ENCODE results near the gene CPSF4L.
A peak's percentile ranks its signal among the peaks of the same experiment; 100 is the strongest.

CPSF4L gene

DNA sequence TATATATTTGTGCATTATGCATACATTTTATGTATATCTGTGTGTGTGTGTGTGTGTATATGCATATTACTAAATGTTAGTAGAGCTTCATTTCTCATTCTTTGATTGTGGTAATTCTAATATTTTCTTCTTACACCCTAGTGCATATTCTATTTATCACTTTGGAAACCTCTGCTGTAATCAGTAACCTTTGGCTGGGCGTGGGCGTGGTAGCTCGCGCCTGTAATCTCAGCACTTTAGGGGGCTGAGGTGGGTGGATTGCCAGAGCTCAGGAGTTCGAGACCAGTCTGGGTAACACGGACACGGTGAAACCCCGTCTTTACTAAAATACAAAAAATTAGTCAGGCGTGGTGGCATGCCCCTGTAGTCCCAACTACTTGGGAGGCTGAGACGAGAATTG is 26.9 kb downstream of the CPSF4L start:
- no peaks in the 10 kb centered on the region for H3F3A ChIP-seq (ENCODE audit: insufficient read depth, low read length)
- no peak overlapping the region for H3K4me2 ChIP-seq (ENCODE audit: low read depth, low read length)
- H3K79me2 ChIP-seq (ENCODE audit: low read length), result peaks cover 34% of the 10 kb centered on the region
- H3K9ac ChIP-seq (ENCODE audit: low read length), result no peak overlapping the region
- no peaks in the 10 kb centered on the region for H3K9me3 ChIP-seq (replicated peaks; ENCODE audit: insufficient read depth, low read length)
- no peak for TF ChIP-seq EZH2 (optimal IDR thresholded peaks at IDR 0.05; ENCODE audit: low read depth, low read length)
- TF ChIP-seq, protein P1, sequence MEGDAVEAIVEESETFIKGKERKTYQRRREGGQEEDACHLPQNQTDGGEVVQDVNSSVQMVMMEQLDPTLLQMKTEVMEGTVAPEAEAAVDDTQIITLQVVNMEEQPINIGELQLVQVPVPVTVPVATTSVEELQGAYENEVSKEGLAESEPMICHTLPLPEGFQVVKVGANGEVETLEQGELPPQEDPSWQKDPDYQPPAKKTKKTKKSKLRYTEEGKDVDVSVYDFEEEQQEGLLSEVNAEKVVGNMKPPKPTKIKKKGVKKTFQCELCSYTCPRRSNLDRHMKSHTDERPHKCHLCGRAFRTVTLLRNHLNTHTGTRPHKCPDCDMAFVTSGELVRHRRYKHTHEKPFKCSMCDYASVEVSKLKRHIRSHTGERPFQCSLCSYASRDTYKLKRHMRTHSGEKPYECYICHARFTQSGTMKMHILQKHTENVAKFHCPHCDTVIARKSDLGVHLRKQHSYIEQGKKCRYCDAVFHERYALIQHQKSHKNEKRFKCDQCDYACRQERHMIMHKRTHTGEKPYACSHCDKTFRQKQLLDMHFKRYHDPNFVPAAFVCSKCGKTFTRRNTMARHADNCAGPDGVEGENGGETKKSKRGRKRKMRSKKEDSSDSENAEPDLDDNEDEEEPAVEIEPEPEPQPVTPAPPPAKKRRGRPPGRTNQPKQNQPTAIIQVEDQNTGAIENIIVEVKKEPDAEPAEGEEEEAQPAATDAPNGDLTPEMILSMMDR (IDR thresholded peaks at IDR 0.05; ENCODE audit: low read length), result no peak
- no peak overlapping the region for H2AFZ ChIP-seq (ENCODE audit: low read length)
- H3K4me1 ChIP-seq (ENCODE audit: low read length), result peaks cover 4% of the 10 kb centered on the region; the same call in 1 of the 2 replicates
- no peaks in the 10 kb centered on the region for H3K27me3 ChIP-seq (replicated peaks; ENCODE audit: insufficient read depth, low read length)
- no peak for DNase-seq
- no peak overlapping the region for H3K27ac ChIP-seq (ENCODE audit: low read length)
- H3K9me2 ChIP-seq (replicated peaks; ENCODE audit: insufficient read depth, low read length), result no peaks in the 10 kb centered on the region
- H3K4me3 ChIP-seq (ENCODE audit: low read length), result no peak overlapping the region
- H4K20me1 ChIP-seq (ENCODE audit: insufficient read depth, low read length), result no peaks in the 10 kb centered on the region
- H3K36me3 ChIP-seq (replicated peaks; ENCODE audit: insufficient read depth, low read length), result no peaks in the 10 kb centered on the region; the same call in 1 of the 2 replicates

DNA sequence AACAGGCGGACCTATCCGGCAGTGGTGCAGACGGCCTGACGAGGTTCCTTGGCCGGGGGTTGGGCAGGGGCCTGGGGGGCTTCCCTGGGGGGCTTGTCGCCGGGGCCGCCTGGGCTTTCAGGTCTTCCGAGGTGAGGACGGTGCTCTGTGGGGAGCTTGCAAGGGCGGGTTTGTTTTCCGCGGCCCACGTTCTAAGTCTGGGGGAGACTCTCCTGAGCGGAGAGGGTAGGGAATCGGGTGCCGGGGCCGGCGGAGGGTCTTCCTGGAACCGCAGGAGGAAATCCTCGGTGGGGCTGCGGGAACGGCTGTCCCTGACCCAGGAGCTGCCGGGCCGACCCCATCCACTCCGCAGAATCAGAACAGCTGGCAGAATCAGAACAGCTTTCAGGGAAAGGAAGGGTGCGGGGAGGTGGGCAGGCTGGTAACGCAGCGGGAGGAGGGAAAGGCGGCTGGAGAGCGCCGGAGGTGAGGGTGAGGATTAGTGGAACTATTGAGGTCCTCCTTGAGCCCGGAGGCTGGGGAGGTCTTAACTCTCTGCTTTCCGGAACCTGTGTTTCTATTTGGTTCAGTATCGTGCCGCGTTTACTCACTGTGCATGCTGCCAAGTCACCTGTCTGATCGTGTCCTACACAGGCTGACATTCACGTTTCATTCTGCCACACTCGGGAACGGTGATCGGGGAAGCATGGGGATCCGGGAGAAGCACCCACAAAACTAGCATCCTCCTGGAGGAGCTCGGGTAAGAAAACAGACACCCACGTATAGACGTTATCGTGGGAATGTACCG is 28.9 kb downstream of the CPSF4L start:
- H2AFZ ChIP-seq (ENCODE audit: low read length), result peak overlapping the region; percentile 89
- H3K9me2 ChIP-seq (replicated peaks; ENCODE audit: insufficient read depth, low read length), result no peaks in the 10 kb centered on the region
- DNase-seq, result peak; percentile 53
- H3K36me3 ChIP-seq (replicated peaks; ENCODE audit: insufficient read depth, low read length), result no peaks in the 10 kb centered on the region; the same call in 1 of the 2 replicates
- H3K4me1 ChIP-seq (ENCODE audit: low read length), result peaks cover 4% of the 10 kb centered on the region
- H3K9ac ChIP-seq (ENCODE audit: low read length), result peak overlapping the region; percentile 83
- H3K27me3 ChIP-seq (replicated peaks; ENCODE audit: insufficient read depth, low read length), result no peaks in the 10 kb centered on the region
- no peaks in the 10 kb centered on the region for H3K9me3 ChIP-seq (replicated peaks; ENCODE audit: insufficient read depth, low read length)
- H3K79me2 ChIP-seq (ENCODE audit: low read length), result peaks cover 54% of the 10 kb centered on the region
- peak overlapping the region; percentile 95 for H3K4me3 ChIP-seq (ENCODE audit: low read length)
- TF ChIP-seq EZH2phosphoT487 (IDR thresholded peaks at IDR 0.05; ENCODE audit: low read length), result no peak
- TF ChIP-seq EZH2 (optimal IDR thresholded peaks at IDR 0.05; ENCODE audit: low read depth, low read length), result no peak
- TF ChIP-seq, protein P1 (IDR thresholded peaks at IDR 0.05; ENCODE audit: low read length), result no peak
- H3K27ac ChIP-seq (ENCODE audit: low read length), result peak overlapping the region; percentile 50; the same call in 1 of the 2 replicates
- H3F3A ChIP-seq (ENCODE audit: insufficient read depth, low read length), result no peaks in the 10 kb centered on the region
- peak overlapping the region; percentile 71 for H3K4me2 ChIP-seq (ENCODE audit: low read depth, low read length)
- H4K20me1 ChIP-seq (ENCODE audit: insufficient read depth, low read length), result no peaks in the 10 kb centered on the region

DNA sequence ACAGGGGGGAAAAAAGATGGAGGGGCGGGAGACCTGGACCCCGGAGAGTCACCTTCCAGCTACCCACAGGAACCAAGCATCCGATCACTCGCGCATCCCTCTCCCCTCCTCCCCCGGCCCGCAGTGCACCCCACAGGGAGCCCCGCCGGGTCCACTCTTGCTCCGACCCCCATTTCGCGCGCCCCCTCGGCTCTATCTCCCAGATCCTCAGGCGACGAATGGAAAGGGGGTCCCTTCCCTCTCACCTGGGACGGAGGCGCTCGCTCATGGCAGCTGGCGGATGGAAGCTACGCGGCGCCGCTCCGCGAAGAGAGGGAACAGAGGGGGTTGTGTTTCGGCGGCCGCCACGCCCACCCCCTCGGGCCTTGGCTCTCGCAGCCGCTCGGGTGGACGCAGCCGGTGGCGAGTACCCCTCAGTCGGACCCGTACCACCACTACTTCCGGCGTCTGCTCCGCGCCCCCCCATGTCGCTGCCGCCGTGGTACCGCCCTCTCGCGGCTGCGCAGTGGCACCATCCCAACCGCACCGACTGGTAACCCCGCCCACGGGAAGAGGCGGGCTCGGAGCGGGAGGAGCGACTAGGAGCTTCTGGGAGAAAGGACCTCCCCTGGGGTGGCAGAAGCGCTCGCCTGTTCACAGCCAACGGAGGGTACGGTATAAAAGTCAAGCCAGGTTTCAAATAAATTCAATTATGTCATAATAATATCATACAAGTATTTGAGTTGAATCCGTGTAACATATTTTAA is 29.7 kb downstream of the CPSF4L start:
- Histone ChIP-seq H3K9me2 (replicated peaks; ENCODE audit: insufficient read depth, low read length) (no peaks in the 10 kb centered on the region), H3F3A (ENCODE audit: insufficient read depth, low read length) (no peaks in the 10 kb centered on the region), H3K27me3 (replicated peaks; ENCODE audit: insufficient read depth, low read length) (no peaks in the 10 kb centered on the region), H3K9ac (ENCODE audit: low read length) (peak overlapping the region; percentile 83), H4K20me1 (ENCODE audit: insufficient read depth, low read length) (no peaks in the 10 kb centered on the region), H3K9me3 (replicated peaks; ENCODE audit: insufficient read depth, low read length) (no peaks in the 10 kb centered on the region), H3K4me2 (ENCODE audit: low read depth, low read length) (peak overlapping the region; percentile 71; the same call in 1 of the 2 replicates), H3K4me3 (ENCODE audit: low read length) (peak overlapping the region; percentile 95), H2AFZ (ENCODE audit: low read length) (peak overlapping the region; percentile 89), H3K79me2 (ENCODE audit: low read length) (peaks cover 62% of the 10 kb centered on the region), H3K36me3 (replicated peaks; ENCODE audit: insufficient read depth, low read length) (no peaks in the 10 kb centered on the region; the same call in 1 of the 2 replicates), H3K4me1 (ENCODE audit: low read length) (peaks cover 4% of the 10 kb centered on the region), H3K27ac (ENCODE audit: low read length) (peak overlapping the region; percentile 50; the same call in 1 of the 2 replicates)
- peak; percentile 93 for DNase-seq
- TF ChIP-seq, protein P1 (IDR thresholded peaks at IDR 0.05; ENCODE audit: low read length), result no peak; the same call in 1 of the 2 replicates
- TF ChIP-seq EZH2 (optimal IDR thresholded peaks at IDR 0.05; ENCODE audit: low read depth, low read length), result no peak

Measured in MM.1S (cell line).